Measurements from ENCODE around the gene ANXA11. TPM values are rescaled to one million over a fixed set of nuclear protein-coding genes. Genes with fewer than 3 reads are reported as not detected.
A peak's percentile ranks its signal among the peaks of the same experiment; 100 is the strongest.

ANXA11 gene
- total RNA-seq, 1 donor from 2014 or later, result 127 TPM

DNA sequence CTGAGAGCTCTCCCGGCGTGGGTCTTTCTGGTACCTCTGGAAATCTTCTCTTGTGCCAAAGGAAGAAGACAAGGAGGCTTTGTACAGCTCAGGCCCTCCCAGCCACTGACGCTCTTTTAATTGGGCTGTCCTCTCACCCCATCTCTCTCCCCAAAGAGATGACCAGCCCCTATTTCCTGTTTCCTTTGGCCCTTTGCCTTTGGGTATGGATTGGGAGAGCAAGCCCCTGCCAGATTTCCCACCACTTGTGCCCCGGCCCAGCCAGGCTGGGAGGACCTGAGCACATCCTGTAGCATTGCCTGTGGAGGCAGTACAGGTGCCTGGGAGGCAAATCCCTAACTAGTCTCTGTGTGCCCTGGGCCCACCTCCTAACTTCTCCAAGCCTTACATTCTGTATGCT, 78.5 kb downstream of the ANXA11 start:
- TF ChIP-seq, protein P1, sequence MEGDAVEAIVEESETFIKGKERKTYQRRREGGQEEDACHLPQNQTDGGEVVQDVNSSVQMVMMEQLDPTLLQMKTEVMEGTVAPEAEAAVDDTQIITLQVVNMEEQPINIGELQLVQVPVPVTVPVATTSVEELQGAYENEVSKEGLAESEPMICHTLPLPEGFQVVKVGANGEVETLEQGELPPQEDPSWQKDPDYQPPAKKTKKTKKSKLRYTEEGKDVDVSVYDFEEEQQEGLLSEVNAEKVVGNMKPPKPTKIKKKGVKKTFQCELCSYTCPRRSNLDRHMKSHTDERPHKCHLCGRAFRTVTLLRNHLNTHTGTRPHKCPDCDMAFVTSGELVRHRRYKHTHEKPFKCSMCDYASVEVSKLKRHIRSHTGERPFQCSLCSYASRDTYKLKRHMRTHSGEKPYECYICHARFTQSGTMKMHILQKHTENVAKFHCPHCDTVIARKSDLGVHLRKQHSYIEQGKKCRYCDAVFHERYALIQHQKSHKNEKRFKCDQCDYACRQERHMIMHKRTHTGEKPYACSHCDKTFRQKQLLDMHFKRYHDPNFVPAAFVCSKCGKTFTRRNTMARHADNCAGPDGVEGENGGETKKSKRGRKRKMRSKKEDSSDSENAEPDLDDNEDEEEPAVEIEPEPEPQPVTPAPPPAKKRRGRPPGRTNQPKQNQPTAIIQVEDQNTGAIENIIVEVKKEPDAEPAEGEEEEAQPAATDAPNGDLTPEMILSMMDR (IDR thresholded peaks at IDR 0.05), result no peak
- Mint-ChIP-seq H3K4me3 (ENCODE audit: unreplicated experiment) (no peak overlapping the region), H3K4me1 (ENCODE audit: unreplicated experiment) (peaks cover 35% of the 10 kb centered on the region), H3K27ac (ENCODE audit: unreplicated experiment) (peak overlapping the region; percentile 31), H3K27me3 (ENCODE audit: unreplicated experiment) (no peaks in the 10 kb centered on the region), H3K9me3 (ENCODE audit: unreplicated experiment) (no peaks in the 10 kb centered on the region), H3K36me3 (ENCODE audit: unreplicated experiment) (no peaks in the 10 kb centered on the region)
- DNase-seq (ENCODE audit: extremely low spot score, unreplicated experiment), result no peak

DNA sequence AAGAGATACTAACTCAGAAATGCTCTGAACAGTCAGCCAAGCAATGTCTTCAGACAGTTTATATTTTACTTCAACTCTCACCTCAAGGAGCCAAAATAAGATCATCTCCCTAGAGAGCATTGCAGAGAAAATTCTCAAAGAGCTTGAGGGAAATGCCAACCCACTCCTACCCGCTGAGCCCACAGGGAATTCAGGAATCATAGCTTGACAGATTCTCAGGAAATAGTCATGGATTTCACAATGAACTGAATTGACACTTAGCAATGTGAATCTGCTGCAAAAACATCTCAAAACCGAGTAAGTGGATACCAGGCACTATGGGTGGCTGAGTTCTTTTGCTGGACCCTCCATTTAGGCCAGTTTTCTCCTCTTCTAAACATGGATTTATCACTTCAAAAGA, 82.6 kb downstream of the ANXA11 start:
- TF ChIP-seq, protein P1 (IDR thresholded peaks at IDR 0.05), result no peak
- H3K4me1 Mint-ChIP-seq (ENCODE audit: unreplicated experiment), result peaks cover 32% of the 10 kb centered on the region
- peak overlapping the region; percentile 73 for H3K27ac Mint-ChIP-seq (ENCODE audit: unreplicated experiment)
- peaks cover 15% of the 10 kb centered on the region for H3K27me3 Mint-ChIP-seq (ENCODE audit: unreplicated experiment)
- no peaks in the 10 kb centered on the region for H3K36me3 Mint-ChIP-seq (ENCODE audit: unreplicated experiment)
- no peak overlapping the region for H3K4me3 Mint-ChIP-seq (ENCODE audit: unreplicated experiment)
- DNase-seq (ENCODE audit: extremely low spot score, unreplicated experiment), result no peak
- no peaks in the 10 kb centered on the region for H3K9me3 Mint-ChIP-seq (ENCODE audit: unreplicated experiment)

DNA sequence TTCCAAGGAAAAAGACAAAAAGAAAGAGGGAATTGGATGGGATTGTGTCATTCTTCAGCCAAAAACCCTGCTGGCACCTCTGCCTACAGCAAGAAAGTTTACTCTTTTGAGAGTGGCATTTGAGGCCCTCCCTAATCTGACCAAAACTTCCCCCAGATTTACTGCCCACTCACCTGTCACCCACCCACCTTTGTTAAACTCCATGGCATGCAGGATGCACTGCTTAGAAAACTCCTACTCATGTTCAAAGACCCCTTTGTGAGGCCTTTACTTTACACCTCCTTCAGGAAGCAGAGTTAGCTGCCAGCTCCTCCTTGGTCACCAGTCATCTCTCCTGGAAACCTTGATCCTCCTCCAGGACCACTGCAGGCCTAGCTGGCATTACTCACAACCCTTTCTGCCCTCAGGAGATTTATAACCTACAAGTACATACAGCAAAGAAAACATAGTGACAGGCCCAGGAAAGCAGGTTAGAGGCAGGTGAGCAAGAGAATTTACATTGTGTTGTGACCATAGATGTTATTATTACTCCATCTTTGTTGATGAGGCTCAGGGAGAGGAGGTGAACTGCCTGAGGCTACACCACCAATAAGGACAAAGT, 83.1 kb downstream of the ANXA11 start:
- H3K9me3 Mint-ChIP-seq (ENCODE audit: unreplicated experiment), result no peaks in the 10 kb centered on the region
- H3K27me3 Mint-ChIP-seq (ENCODE audit: unreplicated experiment), result peaks cover 15% of the 10 kb centered on the region
- peak overlapping the region; percentile 73 for H3K27ac Mint-ChIP-seq (ENCODE audit: unreplicated experiment)
- H3K4me3 Mint-ChIP-seq (ENCODE audit: unreplicated experiment), result no peak overlapping the region
- no peak for DNase-seq (ENCODE audit: extremely low spot score, unreplicated experiment)
- TF ChIP-seq, protein P1 (IDR thresholded peaks at IDR 0.05), result no peak
- H3K36me3 Mint-ChIP-seq (ENCODE audit: unreplicated experiment), result no peaks in the 10 kb centered on the region
- peaks cover 30% of the 10 kb centered on the region for H3K4me1 Mint-ChIP-seq (ENCODE audit: unreplicated experiment)

DNA sequence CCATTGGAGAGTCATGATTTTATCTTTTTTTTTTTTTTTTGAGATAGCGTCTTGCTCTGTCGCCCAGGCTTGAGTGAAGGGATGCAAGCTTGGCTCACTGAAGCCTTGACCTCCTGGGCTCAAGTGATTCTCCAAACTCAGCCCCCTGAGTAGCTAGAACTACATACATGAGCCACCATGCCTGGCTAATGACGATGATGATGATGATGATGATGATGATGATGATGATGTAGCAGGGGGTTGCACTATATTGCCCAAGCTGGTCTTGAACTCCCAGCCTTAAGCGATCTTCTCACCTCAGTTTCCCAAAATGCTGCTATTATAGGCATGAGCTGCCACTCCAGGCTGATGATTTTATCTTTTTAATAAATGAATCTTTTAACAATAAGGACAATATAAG, 86.7 kb downstream of the ANXA11 start:
- H3K4me1 Mint-ChIP-seq (ENCODE audit: unreplicated experiment), result peaks cover 20% of the 10 kb centered on the region
- peaks cover 15% of the 10 kb centered on the region for H3K27me3 Mint-ChIP-seq (ENCODE audit: unreplicated experiment)
- H3K27ac Mint-ChIP-seq (ENCODE audit: unreplicated experiment), result no peak overlapping the region
- no peaks in the 10 kb centered on the region for H3K9me3 Mint-ChIP-seq (ENCODE audit: unreplicated experiment)
- TF ChIP-seq, protein P1 (IDR thresholded peaks at IDR 0.05), result no peak
- no peak for DNase-seq (ENCODE audit: extremely low spot score, unreplicated experiment)
- no peak overlapping the region for H3K4me3 Mint-ChIP-seq (ENCODE audit: unreplicated experiment)
- H3K36me3 Mint-ChIP-seq (ENCODE audit: unreplicated experiment), result no peaks in the 10 kb centered on the region

DNA sequence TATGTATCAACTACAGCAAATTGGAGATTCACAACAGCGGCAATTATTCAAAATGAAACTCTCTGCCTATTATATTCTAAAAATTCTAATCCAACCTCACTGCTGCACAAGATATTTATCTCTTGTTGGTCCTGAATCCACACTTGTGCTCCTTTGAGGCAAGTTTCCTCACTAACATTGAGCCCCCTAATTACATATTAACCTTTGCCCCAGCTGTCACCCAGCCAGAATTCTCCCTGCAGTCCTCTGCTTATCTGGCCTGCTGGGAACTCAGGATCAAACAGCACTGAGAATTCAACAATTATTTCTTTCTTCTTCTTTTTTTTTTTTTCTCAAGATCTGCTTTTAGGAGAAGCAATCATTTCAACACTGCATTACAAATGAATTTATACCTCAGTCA, 94.4 kb downstream of the ANXA11 start:
- TF ChIP-seq, protein P1 (IDR thresholded peaks at IDR 0.05), result no peak
- Mint-ChIP-seq H3K27ac (ENCODE audit: unreplicated experiment) (no peak overlapping the region), H3K27me3 (ENCODE audit: unreplicated experiment) (peaks cover 6% of the 10 kb centered on the region), H3K36me3 (ENCODE audit: unreplicated experiment) (peaks cover 2% of the 10 kb centered on the region), H3K9me3 (ENCODE audit: unreplicated experiment) (peaks cover 10% of the 10 kb centered on the region), H3K4me3 (ENCODE audit: unreplicated experiment) (no peak overlapping the region), H3K4me1 (ENCODE audit: unreplicated experiment) (peaks cover 9% of the 10 kb centered on the region)
- DNase-seq (ENCODE audit: extremely low spot score, unreplicated experiment), result no peak
